WERI-Rb-1 (cell line): ENCODE results near the gene MPC1.

Experiments used
- DNase-seq: peaks from one replicate; pipeline ENCODE4 v3.0.0-alpha.2; 2020
- H3K27ac ChIP-seq: fragments of 250-450 bp; sonication (Bioruptor Pico); 2 replicates; pipeline ENCODE4 v1.5.1; 2020; ENCODE audit warnings: mild to moderate bottlenecking, moderate library complexity
- H3K27me3 ChIP-seq: fragments of 250-450 bp; sonication (Bioruptor Pico); 2 replicates; pipeline ENCODE4 v1.5.1; 2021; ENCODE audit warnings: mild to moderate bottlenecking, low read depth, moderate library complexity; ENCODE audit not compliant: insufficient read depth, severe bottlenecking
- H3K36me3 ChIP-seq: fragments of 250-450 bp; sonication (Bioruptor Pico); 2 replicates; pipeline ENCODE4 v1.5.1; 2020; ENCODE audit warnings: mild to moderate bottlenecking, moderate library complexity
- H3K4me3 ChIP-seq: 2 replicates; pipeline ENCODE4 v1.5.1; 2011; ENCODE audit warnings: low read depth, mild to moderate bottlenecking, control low read depth, low read length
- H3K9me3 ChIP-seq: fragments of 250-450 bp; sonication (Bioruptor Pico); 2 replicates; pipeline ENCODE4 v1.5.1; 2021; ENCODE audit warnings: mild to moderate bottlenecking, moderate library complexity; ENCODE audit not compliant: severe bottlenecking
- TF ChIP-seq, protein P1 (sequence below): IDR thresholded peaks from 2 replicates; pipeline ENCODE4 v1.5.1; 2011; ENCODE audit warnings: low read depth, mild to moderate bottlenecking, control low read depth, inconsistent platforms, low read length

MPC1 gene

DNA sequence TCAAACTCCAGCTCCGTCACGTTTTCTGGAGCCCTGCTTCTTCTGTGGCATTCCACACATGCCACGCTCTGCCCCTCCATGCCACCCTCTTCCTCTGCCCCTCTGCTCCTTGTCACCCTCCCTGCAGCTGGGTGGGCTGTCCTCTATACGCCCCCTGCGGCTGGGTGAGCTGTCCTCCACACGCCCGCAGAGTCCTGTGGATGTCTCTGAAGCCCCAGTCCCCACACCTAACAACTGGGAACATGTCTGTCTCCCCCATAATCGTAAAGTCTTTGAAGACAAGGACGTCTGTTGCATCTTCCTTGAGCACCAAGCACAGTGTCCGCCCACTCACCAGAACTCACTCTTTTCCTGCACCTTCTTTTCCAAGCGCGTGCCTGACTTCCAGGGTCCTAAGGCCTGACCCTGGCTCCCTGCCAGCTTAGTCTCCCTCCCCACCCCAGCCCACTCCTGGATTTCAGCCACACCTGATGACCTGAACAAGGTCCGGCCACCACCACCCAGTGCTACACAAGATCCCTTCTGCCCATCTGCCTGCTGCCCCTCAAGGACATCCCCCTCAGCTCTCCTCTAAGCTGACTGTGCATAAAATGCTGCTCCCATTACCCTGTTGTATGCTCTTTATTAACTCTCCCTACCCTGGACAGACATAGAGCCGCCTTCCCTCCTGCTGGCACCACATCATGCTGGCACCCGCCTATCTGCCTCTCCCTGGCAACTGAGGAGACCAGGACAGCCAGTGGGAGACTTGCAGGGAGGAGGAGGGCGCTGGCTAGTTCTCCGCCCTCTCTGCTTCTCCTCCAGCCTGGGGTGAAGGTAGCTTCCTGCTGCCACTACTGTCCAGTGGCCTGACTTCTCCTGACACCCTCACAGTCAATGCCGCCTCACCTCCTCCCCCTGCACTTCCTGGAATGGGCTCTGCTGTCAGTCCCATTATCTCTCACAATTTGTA is 63.8 kb downstream of the MPC1 start:
- TF ChIP-seq, protein P1, sequence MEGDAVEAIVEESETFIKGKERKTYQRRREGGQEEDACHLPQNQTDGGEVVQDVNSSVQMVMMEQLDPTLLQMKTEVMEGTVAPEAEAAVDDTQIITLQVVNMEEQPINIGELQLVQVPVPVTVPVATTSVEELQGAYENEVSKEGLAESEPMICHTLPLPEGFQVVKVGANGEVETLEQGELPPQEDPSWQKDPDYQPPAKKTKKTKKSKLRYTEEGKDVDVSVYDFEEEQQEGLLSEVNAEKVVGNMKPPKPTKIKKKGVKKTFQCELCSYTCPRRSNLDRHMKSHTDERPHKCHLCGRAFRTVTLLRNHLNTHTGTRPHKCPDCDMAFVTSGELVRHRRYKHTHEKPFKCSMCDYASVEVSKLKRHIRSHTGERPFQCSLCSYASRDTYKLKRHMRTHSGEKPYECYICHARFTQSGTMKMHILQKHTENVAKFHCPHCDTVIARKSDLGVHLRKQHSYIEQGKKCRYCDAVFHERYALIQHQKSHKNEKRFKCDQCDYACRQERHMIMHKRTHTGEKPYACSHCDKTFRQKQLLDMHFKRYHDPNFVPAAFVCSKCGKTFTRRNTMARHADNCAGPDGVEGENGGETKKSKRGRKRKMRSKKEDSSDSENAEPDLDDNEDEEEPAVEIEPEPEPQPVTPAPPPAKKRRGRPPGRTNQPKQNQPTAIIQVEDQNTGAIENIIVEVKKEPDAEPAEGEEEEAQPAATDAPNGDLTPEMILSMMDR: no peak
- Histone ChIP-seq H3K27ac (no peak overlapping the region), H3K9me3 (no peaks in the 10 kb centered on the region), H3K36me3 (peaks cover 16% of the 10 kb centered on the region), H3K27me3 (no peaks in the 10 kb centered on the region), H3K4me3 (no peak overlapping the region)
- DNase-seq: no peak

GRCh38 chr6:166318227-166318626 is 64.5 kb downstream of the MPC1 start:
- H3K27ac ChIP-seq: no peak overlapping the region

DNA sequence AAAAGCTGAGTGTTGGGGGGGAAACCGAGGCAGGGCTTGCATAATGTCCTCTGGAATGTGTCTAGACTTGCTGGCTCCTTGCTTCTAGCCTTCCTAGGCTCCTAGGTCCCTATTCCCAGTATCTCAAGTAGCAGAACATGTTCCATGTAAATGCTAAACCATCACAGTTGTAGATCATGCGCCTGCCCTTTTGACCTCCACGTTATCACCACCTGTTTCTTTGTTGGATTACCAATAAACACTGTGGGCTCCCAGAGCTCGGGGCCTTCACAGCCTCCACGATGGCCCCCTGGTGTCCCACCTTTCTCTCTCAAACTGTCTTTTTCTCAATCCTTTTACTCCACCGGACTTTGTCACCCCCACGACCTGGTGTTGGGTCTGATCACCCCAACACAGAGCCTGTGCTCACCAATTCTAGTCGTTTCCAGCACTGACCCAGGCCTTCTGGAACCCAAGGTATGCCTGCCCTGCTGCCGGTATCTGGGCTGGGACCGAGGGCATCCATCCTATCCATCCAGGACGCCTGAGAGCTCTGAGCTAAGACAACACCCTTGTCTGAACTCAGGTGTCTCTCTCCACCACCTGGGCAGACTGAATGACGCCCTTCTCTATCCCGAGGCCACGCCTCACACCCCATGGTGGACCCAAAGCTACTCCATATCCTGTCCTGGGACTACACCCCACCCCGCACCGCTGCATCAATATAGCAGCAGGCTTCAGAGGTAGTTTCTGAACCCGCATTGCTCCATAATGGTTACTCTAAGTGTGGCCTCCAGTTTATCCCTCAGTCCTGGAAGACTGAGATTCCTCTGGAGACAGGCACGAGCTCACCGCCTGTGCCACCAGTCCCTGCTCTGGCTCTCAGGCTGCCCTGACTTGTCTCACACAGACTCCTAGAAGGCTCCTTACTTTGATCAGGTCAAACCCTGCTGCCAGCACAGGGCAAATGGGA is 65.2 kb downstream of the MPC1 start:
- TF ChIP-seq, protein P1: no peak
- DNase-seq: no peak
- Histone ChIP-seq H3K27me3 (no peaks in the 10 kb centered on the region), H3K27ac (no peak overlapping the region), H3K4me3 (no peak overlapping the region), H3K9me3 (no peaks in the 10 kb centered on the region), H3K36me3 (peaks cover 10% of the 10 kb centered on the region)

More at GRCh38 chr6:166318227-166318626, 64.5 kb downstream of the MPC1 start:
- DNase-seq: no peak
- no peak overlapping the region for H3K4me3 ChIP-seq
- H3K36me3 ChIP-seq: peaks cover 10% of the 10 kb centered on the region
- no peaks in the 10 kb centered on the region for H3K9me3 ChIP-seq
- TF ChIP-seq, protein P1: no peak
- no peaks in the 10 kb centered on the region for H3K27me3 ChIP-seq

DNA sequence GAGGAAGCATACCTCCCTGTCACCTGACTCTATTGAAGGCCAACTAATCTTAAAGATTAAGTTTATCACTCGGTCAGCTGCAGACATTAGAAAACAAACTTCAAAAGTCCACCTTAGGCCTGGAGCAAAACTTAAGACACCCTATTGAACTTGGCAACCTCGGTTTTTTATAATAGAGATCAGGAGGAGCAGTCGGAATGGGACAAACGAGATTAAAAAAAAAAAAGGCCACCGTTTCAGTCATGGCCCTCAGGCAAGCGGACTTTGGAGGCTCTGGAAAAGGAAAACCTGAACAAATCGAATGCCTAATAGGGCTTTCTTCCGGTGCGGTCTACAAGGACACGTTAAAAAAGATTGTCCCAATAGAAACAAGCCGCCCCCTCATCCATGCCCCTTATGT is 67.3 kb downstream of the MPC1 start:
- no peaks in the 10 kb centered on the region for H3K27me3 ChIP-seq
- no peak overlapping the region for H3K27ac ChIP-seq
- H3K9me3 ChIP-seq: no peaks in the 10 kb centered on the region
- peaks cover 4% of the 10 kb centered on the region for H3K36me3 ChIP-seq
- no peak for DNase-seq
- TF ChIP-seq, protein P1: no peak
- no peak overlapping the region for H3K4me3 ChIP-seq
